GM19452 (cell line): Measurements from ENCODE around the gene SLCO3A1.
A peak's percentile ranks its signal among the peaks of the same experiment; 100 is the strongest.

Experiments used
- ATAC-seq: cut with Tn5 transposase; IDR thresholded peaks from one replicate; pipeline ENCODE4 v1.9.1; 2021; ENCODE audit not compliant: unreplicated experiment

SLCO3A1 gene

GRCh38 chr15:91936927-91937326 is 83.4 kb downstream of the SLCO3A1 start:
- ATAC-seq, result no peak

- ATAC-seq, result no peak
These were observed 84.6 kb downstream of the SLCO3A1 start for GRCh38 chr15:91938136-91938535.

- ATAC-seq, result no peak
These were observed 85.9 kb downstream of the SLCO3A1 start for GRCh38 chr15:91939403-91939831.

GRCh38 chr15:91940496-91941381 is 87.2 kb downstream of the SLCO3A1 start:
- no peak for ATAC-seq

- ATAC-seq, result no peak
These were observed 88.6 kb downstream of the SLCO3A1 start for GRCh38 chr15:91941871-91942658.

GRCh38 chr15:91942720-91943394 is 89.3 kb downstream of the SLCO3A1 start:
- ATAC-seq, result peak; percentile 80

GRCh38 chr15:91944331-91944730 is 90.8 kb downstream of the SLCO3A1 start:
- no peak for ATAC-seq

- ATAC-seq, result no peak
These were observed 91.9 kb downstream of the SLCO3A1 start for GRCh38 chr15:91945385-91945784.

- no peak for ATAC-seq
These were observed 92.6 kb downstream of the SLCO3A1 start for GRCh38 chr15:91946075-91946474.

GRCh38 chr15:91946581-91947292 is 93.2 kb downstream of the SLCO3A1 start:
- no peak for ATAC-seq

- no peak for ATAC-seq
These were observed 93.8 kb downstream of the SLCO3A1 start for GRCh38 chr15:91947293-91947679.

- no peak for ATAC-seq
These were observed 94.4 kb downstream of the SLCO3A1 start for GRCh38 chr15:91947683-91948608.

- ATAC-seq, result no peak
These were observed 95.9 kb downstream of the SLCO3A1 start for GRCh38 chr15:91949361-91949760.

GRCh38 chr15:91950054-91950453 is 96.5 kb downstream of the SLCO3A1 start:
- ATAC-seq, result no peak

- no peak for ATAC-seq
These were observed 97.3 kb downstream of the SLCO3A1 start for GRCh38 chr15:91950631-91951329.

GRCh38 chr15:91952216-91952615 is 98.7 kb downstream of the SLCO3A1 start:
- ATAC-seq, result no peak

- no peak for ATAC-seq
These were observed 99.9 kb downstream of the SLCO3A1 start for GRCh38 chr15:91953432-91953831.

- no peak for ATAC-seq
These were observed 100.8 kb downstream of the SLCO3A1 start for GRCh38 chr15:91954292-91954691.
